Activated naive CD8-positive, alpha-beta T cell (primary cell): ENCODE measurements around the gene ALPG.
"Not testable (repeated sequence)": the region's sequence is repeated elsewhere in the genome, so short reads cannot be mapped to it uniquely, and the experiment has no call there.

Experiments used
- H3K27ac Mint-ChIP-seq: one replicate; pipeline ENCODE4 v1.8.0; 2021; ENCODE audit warnings: mixed read lengths
- H3K27me3 Mint-ChIP-seq: one replicate; pipeline ENCODE4 v1.8.0; 2021; ENCODE audit warnings: mixed read lengths
- H3K36me3 Mint-ChIP-seq: one replicate; pipeline ENCODE4 v1.8.0; 2021; ENCODE audit warnings: mixed read lengths
- H3K4me1 Mint-ChIP-seq: one replicate; pipeline ENCODE4 v1.8.0; 2021; ENCODE audit warnings: low read depth, mixed read lengths
- H3K4me3 Mint-ChIP-seq: one replicate; pipeline ENCODE4 v1.8.0; 2021; ENCODE audit warnings: mild to moderate bottlenecking, mixed read lengths
- H3K9me3 Mint-ChIP-seq: one replicate; pipeline ENCODE4 v1.8.0; 2021; ENCODE audit warnings: low read depth, mixed read lengths

ALPG gene

DNA sequence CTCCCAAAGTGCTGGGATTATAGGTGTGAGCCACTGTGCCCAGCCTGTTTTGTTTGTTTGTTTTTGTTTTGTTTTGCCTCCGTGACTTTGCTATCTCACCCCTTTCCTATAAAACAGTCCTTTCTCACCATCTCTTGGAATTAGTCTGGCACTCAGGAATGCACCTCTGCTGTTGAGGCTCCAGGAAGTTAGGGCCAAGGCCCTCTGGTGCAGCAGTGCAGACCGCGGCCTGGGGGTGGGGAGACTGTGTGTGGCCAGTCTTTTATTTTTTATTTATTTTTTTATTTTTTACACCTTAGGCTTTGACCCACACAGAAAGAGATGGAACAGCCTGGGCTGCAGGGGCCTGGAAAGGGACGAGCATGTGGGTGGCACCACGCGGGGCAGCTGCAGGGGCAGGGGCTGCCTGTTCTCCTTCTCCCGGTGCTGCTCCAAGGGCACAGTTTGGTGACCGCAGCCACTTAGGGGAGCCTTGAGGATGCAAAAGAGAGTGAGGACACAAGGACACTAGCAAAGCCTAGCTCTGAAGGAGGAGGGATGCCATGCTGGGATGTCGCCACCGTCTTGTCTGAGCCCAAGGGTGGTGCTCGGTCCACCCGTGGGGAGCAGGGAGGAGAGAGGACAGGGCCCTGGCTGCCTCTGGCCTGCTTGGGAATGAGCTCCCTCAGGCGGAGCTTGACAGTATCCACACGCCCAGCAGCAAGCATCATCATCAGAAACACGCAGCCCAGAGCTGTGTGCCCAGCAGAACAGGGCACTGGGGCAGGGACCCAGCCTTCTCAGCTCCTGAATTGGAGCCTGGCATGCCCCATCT, 29.9 kb downstream of the ALPG start:
- Mint-ChIP-seq H3K27me3 (no peaks in the 10 kb centered on the region), H3K4me3 (no peak overlapping the region), H3K9me3 (no peaks in the 10 kb centered on the region), H3K4me1 (peaks cover 3% of the 10 kb centered on the region), H3K36me3 (no peaks in the 10 kb centered on the region), H3K27ac (no peak overlapping the region)

DNA sequence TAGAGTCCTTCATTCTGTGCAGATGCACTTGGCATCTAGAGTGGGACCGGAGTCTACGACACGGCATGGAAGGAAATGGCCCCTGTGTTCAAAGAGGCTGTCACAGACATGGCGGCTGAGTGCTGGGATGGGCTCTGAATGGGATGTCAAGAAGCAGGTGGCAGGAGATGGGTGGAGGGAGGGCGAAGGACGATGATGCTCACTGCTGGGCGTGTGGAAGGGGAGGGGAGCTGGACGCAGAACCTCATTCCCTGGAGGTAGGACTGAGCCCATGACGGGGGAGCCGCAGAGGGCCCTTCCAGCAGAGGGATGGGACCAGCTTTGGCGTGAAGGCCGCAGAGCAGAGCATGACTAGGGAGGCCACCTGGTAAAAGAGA, 30.5 kb downstream of the ALPG start:
- Mint-ChIP-seq H3K4me1 (peaks cover 3% of the 10 kb centered on the region), H3K9me3 (no peaks in the 10 kb centered on the region), H3K36me3 (no peaks in the 10 kb centered on the region), H3K27ac (no peak overlapping the region), H3K27me3 (no peaks in the 10 kb centered on the region), H3K4me3 (no peak overlapping the region)

DNA sequence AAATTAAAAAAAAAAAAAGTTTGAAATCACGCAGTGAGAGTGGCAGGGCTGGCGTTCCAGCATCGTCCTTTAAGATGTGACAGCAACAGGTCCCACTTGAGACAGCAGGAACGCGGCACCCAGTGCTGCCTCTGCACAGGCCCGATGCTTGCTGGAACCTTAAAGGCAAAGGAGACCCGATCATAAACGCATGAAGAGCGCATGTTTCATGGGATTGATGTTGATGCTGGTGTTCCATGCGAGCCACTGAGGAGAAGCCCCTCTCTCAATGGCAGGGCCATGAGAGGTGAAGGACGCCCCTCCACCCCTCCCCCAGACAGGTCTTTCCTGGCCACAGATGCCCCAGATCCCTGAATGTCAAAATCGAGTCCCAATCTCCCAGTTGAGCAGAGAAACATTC, 31.4 kb downstream of the ALPG start:
- Mint-ChIP-seq H3K27ac (no peak overlapping the region), H3K4me3 (no peak overlapping the region), H3K36me3 (no peaks in the 10 kb centered on the region), H3K27me3 (no peaks in the 10 kb centered on the region), H3K4me1 (peaks cover 3% of the 10 kb centered on the region), H3K9me3 (no peaks in the 10 kb centered on the region)

DNA sequence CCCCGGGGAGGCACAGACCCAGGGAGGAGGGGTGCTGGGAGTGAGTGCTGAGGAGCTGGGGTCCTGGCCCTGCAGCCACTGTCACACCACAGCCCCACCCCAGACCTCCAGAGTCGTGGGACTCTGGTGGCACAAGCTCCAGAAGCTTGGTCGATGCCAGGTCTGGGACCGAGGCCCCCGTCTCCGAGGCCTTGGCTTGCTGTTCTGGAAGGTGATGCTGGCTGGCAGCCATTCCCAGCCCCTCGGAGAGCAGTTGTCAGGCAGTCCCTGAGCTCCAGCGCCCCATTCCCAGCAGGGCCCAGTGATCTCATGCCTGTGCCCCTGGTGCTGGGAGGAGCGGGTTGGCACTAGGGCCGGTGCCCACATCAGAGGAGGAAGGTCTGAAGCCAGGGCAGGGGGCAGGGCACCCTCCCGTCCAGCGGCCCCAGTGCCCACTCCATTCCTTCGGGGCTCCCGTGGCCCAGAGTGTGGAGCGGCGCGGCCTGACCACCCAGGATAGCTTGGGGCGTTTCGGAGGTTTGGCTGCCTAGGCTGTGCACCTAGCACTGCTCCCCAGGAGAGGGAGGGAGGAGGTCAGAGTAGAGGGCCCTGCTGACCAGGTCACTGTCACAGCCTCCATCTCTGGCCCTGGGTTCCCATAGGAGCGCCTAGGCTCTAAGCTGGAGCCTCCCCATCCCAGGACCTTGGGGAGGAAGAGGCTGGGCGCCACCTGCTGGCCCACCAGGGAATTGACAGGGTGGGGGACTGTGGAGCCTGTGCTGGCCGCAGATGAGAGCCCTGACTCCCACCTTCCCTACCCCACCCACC, 32.5 kb downstream of the ALPG start:
- H3K27ac Mint-ChIP-seq: no peak overlapping the region
- H3K4me1 Mint-ChIP-seq: peaks cover 3% of the 10 kb centered on the region
- no peak overlapping the region for H3K4me3 Mint-ChIP-seq
- no peaks in the 10 kb centered on the region for H3K36me3 Mint-ChIP-seq
- no peaks in the 10 kb centered on the region for H3K27me3 Mint-ChIP-seq
- no peaks in the 10 kb centered on the region for H3K9me3 Mint-ChIP-seq

DNA sequence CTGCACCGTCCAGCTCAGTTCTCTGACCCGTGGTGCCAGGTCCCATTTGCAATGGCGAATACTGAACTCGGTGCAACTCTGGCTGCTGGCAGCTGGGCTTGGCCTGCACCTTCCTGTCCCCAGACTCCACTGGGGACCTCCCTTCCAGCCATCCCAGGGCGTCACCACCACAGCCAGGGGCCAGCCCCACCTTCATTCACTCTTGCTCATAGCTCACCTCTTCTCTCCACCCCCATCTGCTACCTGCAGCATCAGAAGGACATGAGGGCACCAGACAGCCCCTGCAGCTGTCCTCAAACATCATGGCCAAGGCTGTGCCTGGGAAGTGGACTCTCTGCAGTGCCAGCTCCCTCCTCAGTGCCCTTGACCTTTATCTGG, 33.1 kb downstream of the ALPG start:
- H3K27ac Mint-ChIP-seq: no peak overlapping the region
- no peak overlapping the region for H3K4me3 Mint-ChIP-seq
- no peaks in the 10 kb centered on the region for H3K36me3 Mint-ChIP-seq
- no peaks in the 10 kb centered on the region for H3K27me3 Mint-ChIP-seq
- H3K9me3 Mint-ChIP-seq: no peaks in the 10 kb centered on the region
- peaks cover 3% of the 10 kb centered on the region for H3K4me1 Mint-ChIP-seq

DNA sequence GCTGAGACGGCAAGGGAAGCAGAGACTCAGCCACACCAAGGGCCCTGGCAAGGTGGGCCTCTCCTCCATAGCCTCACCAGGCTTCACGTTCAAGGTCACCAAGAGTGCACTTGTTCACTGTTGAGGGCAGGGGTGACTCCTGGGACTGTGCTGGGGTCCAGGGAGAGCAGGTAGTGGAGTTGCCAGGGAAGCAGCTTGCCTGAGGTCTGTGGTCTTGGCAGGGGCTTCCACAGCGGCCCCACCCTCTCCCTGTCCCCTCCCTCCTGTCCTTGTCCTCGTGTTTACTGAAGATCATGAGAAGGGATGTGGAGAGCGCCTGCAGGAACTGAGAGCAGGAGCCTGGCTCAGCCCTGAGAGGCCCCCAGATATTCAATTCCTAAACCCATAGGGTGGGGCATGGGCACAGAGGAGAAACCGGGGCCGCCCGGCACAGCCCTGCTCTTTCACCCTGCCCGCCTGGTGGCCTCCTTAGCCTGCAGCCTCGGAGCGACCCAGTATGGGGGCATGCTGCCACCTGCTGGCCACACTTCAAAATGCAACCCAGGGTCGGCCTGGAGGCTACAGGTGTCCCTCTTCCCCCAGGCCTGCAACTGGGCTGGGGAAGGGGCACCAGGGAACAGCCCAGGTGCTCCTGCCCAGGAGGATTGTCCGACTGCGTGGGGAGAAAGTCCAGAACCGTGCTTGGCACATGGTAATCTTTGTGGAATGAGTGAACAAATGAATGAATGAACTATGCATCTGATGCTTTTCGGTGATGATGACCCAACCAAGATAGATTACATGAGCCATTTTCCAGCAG, 33.8 kb downstream of the ALPG start:
- not testable (repeated sequence) for H3K27ac Mint-ChIP-seq, H3K27me3 Mint-ChIP-seq, H3K9me3 Mint-ChIP-seq, H3K36me3 Mint-ChIP-seq, H3K4me3 Mint-ChIP-seq, H3K4me1 Mint-ChIP-seq

DNA sequence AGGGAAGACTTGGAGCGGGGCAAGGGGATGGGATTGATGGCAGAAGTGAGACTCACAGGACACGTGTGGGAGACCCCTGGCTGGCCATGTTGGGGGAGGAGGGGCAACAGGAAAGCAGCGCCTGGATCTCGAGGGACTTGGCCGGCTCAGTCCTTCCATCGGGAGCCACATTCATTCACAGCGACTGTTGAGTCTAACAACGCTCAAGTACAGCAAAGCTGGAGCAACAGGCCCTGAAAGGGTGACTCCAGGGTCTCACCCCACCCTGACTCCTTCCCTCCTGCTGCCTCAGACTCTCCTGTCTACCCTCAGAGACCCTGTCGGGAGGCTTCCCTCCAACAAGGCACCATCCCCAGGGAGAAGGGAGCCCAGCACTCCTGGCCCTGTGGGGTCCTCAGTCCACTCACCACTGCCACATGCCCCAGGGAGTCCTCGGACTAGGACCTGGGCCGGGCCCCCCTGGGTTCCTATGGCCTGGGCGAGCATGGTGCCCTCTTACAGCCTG, 34.6 kb downstream of the ALPG start:
- H3K9me3 Mint-ChIP-seq: no peaks in the 10 kb centered on the region
- H3K27ac Mint-ChIP-seq: no peak overlapping the region
- no peak overlapping the region for H3K4me3 Mint-ChIP-seq
- H3K4me1 Mint-ChIP-seq: peaks cover 3% of the 10 kb centered on the region
- H3K36me3 Mint-ChIP-seq: no peaks in the 10 kb centered on the region
- no peaks in the 10 kb centered on the region for H3K27me3 Mint-ChIP-seq

DNA sequence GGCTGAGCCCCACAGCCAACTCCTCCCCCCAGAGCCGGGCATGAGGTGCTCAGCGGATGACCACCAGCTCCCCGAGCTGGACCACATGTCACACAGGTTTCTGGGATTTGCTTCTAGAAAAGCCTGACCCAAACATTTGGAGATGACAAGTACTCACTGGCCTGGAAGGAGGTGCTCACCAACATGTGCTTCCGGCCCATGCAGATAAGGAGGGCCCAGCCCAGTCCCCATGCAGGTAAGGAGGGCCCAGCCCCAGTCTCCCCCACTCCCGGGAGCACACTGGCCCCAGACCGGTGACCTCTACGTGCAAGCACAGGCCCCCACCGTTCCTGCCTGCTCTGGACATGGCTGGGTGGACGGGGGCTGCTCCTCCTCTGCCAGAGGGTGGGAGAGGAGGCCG, 35.3 kb downstream of the ALPG start:
- H3K36me3 Mint-ChIP-seq, H3K4me1 Mint-ChIP-seq, H3K9me3 Mint-ChIP-seq, H3K4me3 Mint-ChIP-seq, H3K27me3 Mint-ChIP-seq, H3K27ac Mint-ChIP-seq: not testable (repeated sequence)

DNA sequence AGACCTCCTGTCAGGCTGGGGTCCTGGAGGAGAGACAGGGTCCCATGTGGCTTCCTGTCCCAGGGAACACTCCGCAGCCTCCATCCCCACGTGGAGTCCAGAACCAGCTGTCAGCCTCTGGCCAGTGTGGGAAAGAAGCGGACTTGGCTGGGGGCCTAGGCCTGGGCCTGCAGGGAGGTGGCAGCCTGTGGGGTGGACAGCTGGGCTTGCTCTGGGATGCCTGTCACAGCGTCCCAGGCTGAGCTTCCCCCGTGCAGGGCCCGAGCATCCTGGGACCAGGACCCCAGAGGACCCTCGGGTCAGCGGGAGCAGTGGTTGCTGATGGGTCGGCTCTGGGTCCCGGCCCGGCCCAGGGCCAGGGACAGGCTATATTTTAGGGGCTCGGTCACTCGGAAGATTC, 35.8 kb downstream of the ALPG start:
- not testable (repeated sequence) for H3K36me3 Mint-ChIP-seq, H3K9me3 Mint-ChIP-seq, H3K4me3 Mint-ChIP-seq, H3K27ac Mint-ChIP-seq, H3K27me3 Mint-ChIP-seq, H3K4me1 Mint-ChIP-seq

DNA sequence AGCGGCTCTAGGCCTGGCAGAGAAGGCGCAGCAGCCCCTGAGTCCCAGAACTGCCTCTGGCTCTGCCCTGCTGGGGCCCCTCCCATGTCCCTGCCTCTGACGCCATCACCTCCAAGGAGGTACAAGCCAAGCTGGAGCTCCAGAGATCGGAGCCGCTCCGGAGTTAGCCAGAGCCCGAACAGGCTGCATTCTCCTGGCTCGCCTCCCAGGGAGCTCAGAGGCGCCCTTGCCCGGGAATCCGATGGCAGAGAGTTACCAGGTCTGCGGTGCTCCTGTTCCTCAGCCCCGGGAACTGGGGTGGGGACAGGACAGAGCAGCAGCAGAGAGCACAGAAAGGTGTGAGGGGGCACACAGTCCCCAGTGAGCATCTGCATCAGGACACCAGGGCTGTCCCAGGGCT, 36.4 kb downstream of the ALPG start:
- H3K9me3 Mint-ChIP-seq, H3K36me3 Mint-ChIP-seq, H3K27me3 Mint-ChIP-seq, H3K4me1 Mint-ChIP-seq, H3K4me3 Mint-ChIP-seq, H3K27ac Mint-ChIP-seq: not testable (repeated sequence)

DNA sequence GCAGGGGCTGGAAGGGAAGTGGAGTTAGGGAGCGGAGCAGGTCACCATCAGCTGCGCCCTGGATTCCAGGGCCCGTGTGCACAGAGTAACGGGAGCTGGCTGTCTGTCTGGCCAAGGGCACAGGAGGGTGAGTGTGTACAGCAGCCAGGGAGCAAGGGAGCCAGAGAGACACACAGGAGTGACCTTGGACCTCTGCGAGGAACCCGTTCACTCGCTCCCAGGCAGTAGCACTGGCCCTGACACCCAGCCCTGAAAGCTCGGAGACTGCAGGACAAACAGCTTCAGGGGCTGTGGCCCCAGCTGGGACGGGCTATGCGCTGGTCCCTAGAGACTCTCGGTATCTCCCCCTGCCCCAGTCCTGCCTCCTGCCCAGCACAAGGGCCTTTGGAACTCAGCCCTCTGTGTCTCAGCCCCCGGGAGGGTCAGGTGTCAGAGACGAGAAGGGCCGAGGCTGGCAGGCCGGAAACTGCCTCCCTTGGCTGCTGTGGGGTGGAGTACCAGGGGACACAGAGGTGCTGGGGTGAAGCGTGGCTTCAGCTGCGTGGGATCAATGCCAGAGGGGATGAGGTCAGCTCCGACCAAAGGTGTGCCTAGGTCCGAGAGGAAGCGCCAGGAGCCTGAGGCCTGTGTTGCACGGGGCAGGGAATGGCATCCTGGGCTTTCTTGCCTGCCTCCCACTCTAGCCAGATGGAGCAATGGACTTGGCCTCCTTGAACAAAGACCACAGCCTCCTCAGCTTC, 37.2 kb downstream of the ALPG start:
- not testable (repeated sequence) for H3K27ac Mint-ChIP-seq, H3K4me3 Mint-ChIP-seq, H3K36me3 Mint-ChIP-seq, H3K4me1 Mint-ChIP-seq, H3K9me3 Mint-ChIP-seq, H3K27me3 Mint-ChIP-seq

DNA sequence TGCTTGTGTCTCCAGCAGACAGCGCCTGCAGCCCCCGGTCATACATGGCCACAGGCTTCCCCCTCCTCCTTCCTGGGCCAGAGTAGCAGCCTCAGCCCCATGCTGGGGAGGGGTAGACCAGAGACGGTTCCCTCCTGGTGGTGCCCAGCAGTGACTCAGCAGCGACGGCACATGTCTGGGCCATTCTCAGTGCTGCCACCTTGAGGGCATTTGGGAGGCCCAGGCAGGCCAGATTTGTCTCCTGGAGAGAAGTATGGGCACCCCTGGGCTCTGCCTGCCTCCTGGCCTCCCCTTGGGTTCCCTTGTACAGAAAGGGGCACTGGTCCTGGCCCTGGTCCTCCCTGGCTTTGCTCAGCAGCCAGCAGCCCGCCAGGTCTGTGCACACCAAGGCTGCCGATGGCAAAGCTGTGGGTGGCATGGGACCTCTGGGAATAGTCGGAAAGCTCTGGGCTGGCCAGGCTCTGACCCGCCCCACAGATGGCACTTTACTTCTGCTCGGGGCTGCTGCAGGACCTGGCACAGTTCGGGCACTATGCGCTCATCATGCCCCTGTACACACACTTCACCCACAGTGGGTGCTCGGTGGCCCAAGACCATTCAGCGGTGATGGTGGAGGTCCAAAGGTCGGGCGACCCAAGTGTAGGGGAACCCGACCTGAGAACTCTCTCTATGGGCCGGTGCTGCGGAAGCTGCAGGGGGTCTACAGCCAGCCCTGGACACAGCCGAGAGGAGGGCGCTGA, 37.9 kb downstream of the ALPG start:
- Mint-ChIP-seq H3K4me3 (no peak overlapping the region), H3K27me3 (no peaks in the 10 kb centered on the region), H3K9me3 (no peaks in the 10 kb centered on the region), H3K4me1 (peaks cover 9% of the 10 kb centered on the region), H3K36me3 (no peaks in the 10 kb centered on the region), H3K27ac (no peak overlapping the region)

DNA sequence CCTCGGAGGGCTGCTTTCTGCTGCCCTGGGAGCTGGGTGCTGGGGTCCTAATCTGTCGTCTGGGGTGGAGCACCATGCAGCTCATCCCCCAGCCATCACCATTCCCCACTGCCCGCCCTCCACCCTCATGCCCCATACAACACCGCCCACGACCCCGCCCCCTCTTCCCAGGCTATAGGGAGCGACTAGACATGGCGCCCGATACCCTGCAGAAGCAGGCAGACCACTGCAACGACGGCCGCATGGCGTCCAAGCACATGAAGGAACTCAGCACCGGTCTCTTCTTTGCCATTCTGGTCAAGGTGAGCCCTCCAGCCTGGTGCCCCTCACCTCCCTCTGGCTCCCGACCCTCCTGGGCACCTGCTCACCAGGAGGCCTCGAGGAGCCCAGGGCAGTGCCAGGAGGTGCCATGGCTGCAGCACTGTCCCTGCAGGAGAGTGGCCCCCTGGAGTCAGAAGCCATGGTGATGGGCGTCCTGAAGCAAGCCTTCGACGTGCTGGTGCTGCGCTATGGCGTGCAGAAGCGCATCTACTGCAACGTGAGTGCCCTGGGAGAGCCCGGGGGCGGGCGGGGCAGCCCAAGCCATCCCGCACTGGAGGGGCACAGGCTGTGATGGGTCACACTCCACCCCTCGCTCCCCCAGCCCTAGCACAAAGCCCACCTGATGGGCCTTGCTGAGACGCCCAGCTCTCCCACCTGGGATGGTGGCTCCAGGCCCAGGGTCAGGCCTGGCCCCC, 38.7 kb downstream of the ALPG start:
- H3K4me3 Mint-ChIP-seq, H3K9me3 Mint-ChIP-seq, H3K27ac Mint-ChIP-seq, H3K4me1 Mint-ChIP-seq, H3K27me3 Mint-ChIP-seq, H3K36me3 Mint-ChIP-seq: not testable (repeated sequence)
